Neural cell (in vitro differentiated cells): ENCODE measurements around the gene CSMD2. TPM values are rescaled to one million over a fixed set of nuclear protein-coding genes. Genes with fewer than 3 reads are reported as not detected.

ENCODE experiments used
- H2AFZ ChIP-seq: fragments of 200-600, 300-800 bp; sonication (generic), shearing (Covaris generic); 2 replicates; pipeline ENCODE4 v1.6.0; 2014; ENCODE audit warnings: low read depth, mild to moderate bottlenecking, antibody characterized with exemption, low read length, moderate library complexity
- H3F3A ChIP-seq: fragments of 200-600 bp; shearing (Covaris generic); 2 replicates; pipeline ENCODE4 v1.6.1; 2016; ENCODE audit warnings: mild to moderate bottlenecking, moderate library complexity, mixed read lengths, antibody characterized with exemption, low read length; ENCODE audit not compliant: insufficient read depth, poor library complexity, severe bottlenecking
- H3K27ac ChIP-seq: fragments of 200-600, 300-800 bp; sonication (generic), shearing (Covaris generic); 2 replicates; pipeline ENCODE4 v1.5.1; 2014; ENCODE audit warnings: mild to moderate bottlenecking, low read length, moderate library complexity
- H3K27me3 ChIP-seq: fragments of 300-800, 200-600 bp; sonication (generic), shearing (Covaris generic); 2 replicates; pipeline ENCODE4 v1.6.0; 2014; ENCODE audit warnings: mild to moderate bottlenecking, low read depth, low read length, moderate library complexity; ENCODE audit not compliant: insufficient read depth
- H3K36me3 ChIP-seq: fragments of 300-800, 200-600 bp; sonication (generic), shearing (Covaris generic); 2 replicates; pipeline ENCODE4 v1.5.1; 2014; ENCODE audit warnings: mild to moderate bottlenecking, antibody characterized with exemption, low read length, moderate library complexity; ENCODE audit not compliant: insufficient read depth
- H3K4me2 ChIP-seq: fragments of 300-800, 200-600 bp; sonication (generic), shearing (Covaris generic); 2 replicates; pipeline ENCODE4 v1.6.0; 2014; ENCODE audit warnings: mild to moderate bottlenecking, low read length
- H3K4me3 ChIP-seq: fragments of 300-800, 200-600 bp; sonication (generic), shearing (Covaris generic); 2 replicates; pipeline ENCODE4 v1.5.1; 2014; ENCODE audit warnings: mild to moderate bottlenecking, low read length, moderate library complexity
- H3K79me2 ChIP-seq: fragments of 200-600 bp; shearing (Covaris generic); replicated peaks from 2 replicates; pipeline ENCODE4 v1.6.0; 2014; ENCODE audit warnings: mild to moderate bottlenecking, low read length, moderate library complexity; ENCODE audit not compliant: insufficient read depth
- H3K9ac ChIP-seq: fragments of 300-800, 200-600 bp; sonication (generic), shearing (Covaris generic); 2 replicates; pipeline ENCODE4 v1.6.1; 2016; ENCODE audit warnings: mild to moderate bottlenecking, low read length, mixed read lengths
- H3K9me2 ChIP-seq: fragments of 200-600 bp; shearing (Covaris generic); 2 replicates; pipeline ENCODE4 v1.6.1; 2016; ENCODE audit warnings: mild to moderate bottlenecking, low read length, mixed read lengths; ENCODE audit not compliant: insufficient read depth
- H3K9me3 ChIP-seq: fragments of 200-600, 300-800 bp; sonication (generic), shearing (Covaris generic); 2 replicates; pipeline ENCODE4 v1.6.1; 2016; ENCODE audit warnings: mild to moderate bottlenecking, mixed run types, low read length, moderate library complexity, mixed read lengths
- H4K20me1 ChIP-seq: fragments of 200-600 bp; shearing (Covaris generic); 2 replicates; pipeline ENCODE4 v1.6.1; 2016; ENCODE audit warnings: mild to moderate bottlenecking, mixed run types; ENCODE audit not compliant: insufficient read depth
- CTCF ChIP-seq: fragments of 450-650 bp; IDR thresholded peaks from 2 replicates; pipeline ENCODE4 v1.5.1; 2014; ENCODE audit warnings: antibody characterized with exemption, mild to moderate bottlenecking, moderate library complexity; ENCODE audit not compliant: poor library complexity, severe bottlenecking
- EP300 ChIP-seq: fragments of 450-650 bp; conservative IDR thresholded peaks from 2 replicates; pipeline ENCODE4 v1.6.1; 2014; ENCODE audit warnings: antibody characterized with exemption, mild to moderate bottlenecking, moderate library complexity; ENCODE audit not compliant: poor library complexity, severe bottlenecking
- EZH2 ChIP-seq: fragments of 200-600, 300-800 bp; shearing (Covaris generic), sonication (generic); IDR thresholded peaks from 2 replicates; pipeline ENCODE4 v1.6.1; 2014; ENCODE audit warnings: antibody characterized with exemption, low read length, borderline replicate concordance, mild to moderate bottlenecking; ENCODE audit not compliant: insufficient read depth, poor library complexity, severe bottlenecking
- MXI1 ChIP-seq: fragments of 450-650 bp; conservative IDR thresholded peaks from 2 replicates; pipeline ENCODE4 v1.6.1; 2014; ENCODE audit warnings: antibody characterized with exemption, mild to moderate bottlenecking; ENCODE audit not compliant: poor library complexity, severe bottlenecking
- POLR2AphosphoS5 ChIP-seq: IDR thresholded peaks from 2 replicates; pipeline ENCODE4 v1.6.1; 2012
- RAD21 ChIP-seq: fragments of 450-650 bp; conservative IDR thresholded peaks from 2 replicates; pipeline ENCODE4 v1.6.1; 2014; ENCODE audit warnings: antibody characterized with exemption, mild to moderate bottlenecking, moderate library complexity
- REST ChIP-seq: IDR thresholded peaks from 2 replicates; pipeline ENCODE4 v1.6.1; 2012; ENCODE audit warnings: borderline replicate concordance
- SMC3 ChIP-seq: fragments of 450-650 bp; conservative IDR thresholded peaks from 2 replicates; pipeline ENCODE4 v1.6.1; 2014; ENCODE audit warnings: antibody characterized with exemption, mild to moderate bottlenecking, moderate library complexity; ENCODE audit not compliant: poor library complexity
- TAF1 ChIP-seq: IDR thresholded peaks from 2 replicates; pipeline ENCODE4 v1.6.1; 2012; ENCODE audit warnings: low read depth
- polyA plus RNA-seq: library from polyadenylated mRNA; depleted of rRNA; stranded (reverse); fragments of >200 nt; gene quantifications from 2 replicates; pipeline ENCODE4 v1.2.3, GENCODE V29; 2014

CSMD2 gene
- polyA plus RNA-seq, 1 donor from 2014 or later: 9.6 TPM

- H2AFZ ChIP-seq: no peak overlapping the region
- TF ChIP-seq EZH2 (no peak), MXI1 (no peak), CTCF (no peak), SMC3 (no peak), EP300 (no peak), RAD21 (no peak), REST (no peak), TAF1 (no peak), POLR2AphosphoS5 (no peak)
These were observed 663.7 kb downstream of the CSMD2 start for GRCh38 chr1:33501309-33501708.

GRCh38 chr1:33500547-33500946 is 664.5 kb downstream of the CSMD2 start:
- Histone ChIP-seq H2AFZ (no peak overlapping the region), H3K79me2 (no peaks in the 10 kb centered on the region), H4K20me1 (no peaks in the 10 kb centered on the region), H3K27ac (no peak overlapping the region), H3K4me2 (no peak overlapping the region), H3K9me2 (no peaks in the 10 kb centered on the region), H3K9me3 (peaks cover 4% of the 10 kb centered on the region), H3K36me3 (peaks cover 1% of the 10 kb centered on the region), H3K9ac (no peak overlapping the region), H3K27me3 (no peaks in the 10 kb centered on the region), H3F3A (no peaks in the 10 kb centered on the region), H3K4me3 (no peak overlapping the region)
- TF ChIP-seq MXI1 (no peak), EP300 (no peak), EZH2 (no peak), POLR2AphosphoS5 (no peak), REST (no peak), RAD21 (no peak), TAF1 (no peak), SMC3 (no peak), CTCF (no peak)

More at GRCh38 chr1:33501309-33501708, 663.7 kb downstream of the CSMD2 start:
- no peak overlapping the region for H3K27ac ChIP-seq
- H3K4me2 ChIP-seq: no peak overlapping the region
- no peak overlapping the region for H3K9ac ChIP-seq
- no peaks in the 10 kb centered on the region for H3K9me2 ChIP-seq
- H3K9me3 ChIP-seq: no peaks in the 10 kb centered on the region
- no peaks in the 10 kb centered on the region for H3K27me3 ChIP-seq
- no peaks in the 10 kb centered on the region for H3F3A ChIP-seq
- H4K20me1 ChIP-seq: no peaks in the 10 kb centered on the region
- H3K4me3 ChIP-seq: no peak overlapping the region
- H3K79me2 ChIP-seq: no peaks in the 10 kb centered on the region
- H3K36me3 ChIP-seq: no peaks in the 10 kb centered on the region
